Subcutaneous abdominal adipose tissue (tissue), 5 donors: Measurements from ENCODE around the gene ZNF628.

Experiments
- H3K27ac ChIP-seq: one replicate; pipeline ENCODE4 v1.7.0; 2013; ENCODE audit warnings: low read depth, mild to moderate bottlenecking, inconsistent platforms, low read length, moderate library complexity
- H3K27me3 ChIP-seq, 5 donors: one replicate each; pipeline ENCODE4 v1.7.0; 2013; ENCODE audit warnings: low read length in 5 of 5, inconsistent platforms in 1 of 5; ENCODE audit not compliant: control insufficient read depth in 5 of 5, insufficient read depth in 4 of 5
- H3K36me3 ChIP-seq, 5 donors: one replicate each; pipeline ENCODE4 v1.7.0; 2013; ENCODE audit warnings: low read length in 5 of 5; ENCODE audit not compliant: control insufficient read depth in 5 of 5, insufficient read depth in 5 of 5
- H3K4me1 ChIP-seq, 5 donors: one replicate each; pipeline ENCODE4 v1.7.0; 2013; ENCODE audit warnings: low read length in 5 of 5, mild to moderate bottlenecking in 3 of 5, moderate library complexity in 1 of 5; ENCODE audit not compliant: control insufficient read depth in 5 of 5, insufficient read depth in 5 of 5
- H3K4me3 ChIP-seq, 5 donors: one replicate each; pipeline ENCODE4 v1.7.0; 2013; ENCODE audit warnings: low read length in 5 of 5, low read depth in 1 of 5
- H3K9ac ChIP-seq, 5 donors: one replicate each; pipeline ENCODE4 v1.7.0; 2013; ENCODE audit warnings: low read length in 5 of 5, mild to moderate bottlenecking in 4 of 5, moderate library complexity in 3 of 5
- H3K9me3 ChIP-seq, 5 donors: one replicate each; pipeline ENCODE4 v1.7.0; 2013; ENCODE audit warnings: low read length in 5 of 5; ENCODE audit not compliant: control insufficient read depth in 5 of 5
- donor health status: healthy.
- donor health status: healthy.
- donor health status: healthy.
- donor health status: healthy.
- donor health status: healthy.

ZNF628 gene

DNA sequence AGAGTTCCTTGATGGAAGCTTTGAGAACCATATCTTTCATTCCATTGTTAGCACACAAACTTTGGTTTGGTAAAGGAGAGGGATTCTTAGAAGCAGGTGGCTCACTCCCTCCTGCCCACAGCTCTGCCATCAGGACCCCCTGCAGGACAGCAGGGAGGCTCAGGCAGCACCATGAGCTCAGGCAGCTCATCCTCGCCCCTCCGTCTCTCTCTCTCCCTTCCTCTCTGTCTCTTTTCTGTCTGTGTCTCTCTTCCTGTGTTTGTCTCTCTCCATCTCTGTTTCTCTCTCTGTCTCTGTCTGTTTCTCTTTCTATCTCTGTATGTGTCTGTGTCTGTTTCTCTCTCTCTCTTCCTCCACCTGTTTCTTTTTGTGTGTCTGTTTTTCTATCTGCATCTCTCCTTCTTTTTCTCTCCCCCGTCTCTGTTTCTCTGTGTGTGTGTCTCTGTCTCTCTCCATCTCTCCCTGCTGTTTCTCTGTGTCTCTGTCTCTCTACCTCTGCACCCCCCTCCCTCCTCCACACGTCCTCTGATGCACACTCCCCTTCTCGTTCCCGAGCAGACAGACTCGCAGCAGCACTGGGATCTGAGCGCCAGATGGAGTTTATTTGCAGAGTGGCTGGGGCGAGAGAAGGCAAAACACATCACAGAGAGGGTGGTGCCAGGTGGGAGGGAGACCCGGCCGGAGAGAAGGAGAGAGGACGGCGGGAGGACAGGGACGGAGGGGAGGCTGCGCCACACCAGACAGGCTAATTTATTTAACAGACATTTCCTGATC is 51.8 kb downstream of the ZNF628 start:
- H3K27ac ChIP-seq: no peak overlapping the region
- peaks cover 0 to 21% (median 9%) of the 10 kb centered on the region in 5 donors for H3K27me3 ChIP-seq
- H3K4me1 ChIP-seq: peaks cover 3 to 15% (median 12%) of the 10 kb centered on the region in 5 donors

DNA sequence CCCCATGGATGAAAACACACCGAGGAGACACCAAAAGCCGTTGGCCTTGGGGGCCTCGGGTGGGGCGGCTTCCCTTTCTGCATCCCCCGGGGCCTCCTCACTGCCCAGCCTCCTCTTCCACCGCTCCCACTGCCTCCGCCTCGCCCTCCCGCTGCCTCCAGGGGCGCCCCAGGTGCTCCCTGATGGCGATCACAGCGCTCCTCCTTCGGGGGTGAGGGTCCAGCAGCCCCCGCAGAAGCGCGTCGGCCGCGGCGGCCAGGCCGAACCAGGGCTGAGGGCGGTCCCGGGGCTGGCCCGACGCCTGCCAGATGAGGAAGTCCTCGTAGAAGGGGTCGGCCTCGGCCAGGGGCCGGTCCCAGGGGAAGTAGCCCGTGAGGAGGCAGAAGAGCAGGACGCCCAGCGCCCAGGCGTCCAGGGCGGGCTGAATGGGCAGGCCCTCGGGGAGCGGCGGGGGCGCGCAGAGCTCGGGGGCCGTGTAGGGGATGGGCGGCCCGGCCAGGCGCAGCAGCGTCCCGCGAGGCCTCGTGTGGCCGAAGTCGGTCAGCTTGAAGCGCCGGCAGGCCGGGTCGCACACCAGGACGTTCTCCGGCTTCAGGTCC is 53.3 kb downstream of the ZNF628 start:
- Histone ChIP-seq H3K4me3 (no peak overlapping the region), H3K36me3 (no peaks in the 10 kb centered on the region), H3K27ac (no peak overlapping the region), H3K9me3 (no peaks in the 10 kb centered on the region), H3K4me1 (peaks cover 3 to 15% (median 12%) of the 10 kb centered on the region in 5 donors), H3K9ac (no peak overlapping the region), H3K27me3 (peaks cover 0 to 21% (median 9%) of the 10 kb centered on the region in 5 donors)

More for the DNA sequence above, 51.8 kb downstream of the ZNF628 start:
- Histone ChIP-seq H3K9ac (no peak overlapping the region), H3K36me3 (no peaks in the 10 kb centered on the region), H3K9me3 (no peaks in the 10 kb centered on the region), H3K4me3 (no peak overlapping the region)

GRCh38 chr19:55530996-55531395 is 54.6 kb downstream of the ZNF628 start:
- Histone ChIP-seq H3K9me3 (no peaks in the 10 kb centered on the region), H3K27ac (no peak overlapping the region), H3K9ac (no peak overlapping the region), H3K27me3 (peaks cover 0 to 15% (median 7%) of the 10 kb centered on the region in 5 donors), H3K4me3 (no peak overlapping the region), H3K36me3 (no peaks in the 10 kb centered on the region), H3K4me1 (peaks cover 3 to 16% (median 7%) of the 10 kb centered on the region in 5 donors)
